ENCODE measurements around the gene TUFM. TPM values are rescaled to one million over a fixed set of nuclear protein-coding genes. Genes with fewer than 3 reads are reported as not detected.
"Not testable (repeated sequence)": the region's sequence is repeated elsewhere in the genome, so short reads cannot be mapped to it uniquely, and the experiment has no call there.

Gene TUFM
- total RNA-seq: 100 to 1,000 TPM in 1 of 4 donors, 10 to 100 TPM in 3; 63.1 to 106 (median 82.8) TPM

- H3K4me1 ChIP-seq: peaks cover 20 to 35% (median 29%) of the 10 kb centered on the region in 4 donors
- no peaks in the 10 kb centered on the region for H3K27me3 ChIP-seq
- H3K9me3 ChIP-seq: no peaks in the 10 kb centered on the region
- intact Hi-C loops (cut with DNase I): no loop called here
- peak within 1 kb of the TSS; percentile 76 to 97 (median 87) for H3K4me3 ChIP-seq
- peak; percentile 99 for DNase-seq (ENCODE audit: extremely low spot score)
- H3K27ac ChIP-seq (replicated peaks in 1 of 4): peak within 1 kb of the TSS; percentile 90 to 93 (median 92)
- peaks cover 26 to 41% (median 36%) of the 10 kb centered on the region in 4 donors for H3K36me3 ChIP-seq
- no CpG with 5 or more reads among the region's 73 CpGs for WGBS
- peak; percentile 89 to 95 for TF ChIP-seq POLR2AphosphoS5 (IDR thresholded peaks at IDR 0.05)
- TF ChIP-seq EP300 (IDR thresholded peaks at IDR 0.05): no peak
- peak; percentile 26 for TF ChIP-seq POLR2A (IDR thresholded peaks at IDR 0.05; ENCODE audit: low read depth)
- TF ChIP-seq CTCF (IDR thresholded peaks at IDR 0.05): peak; percentile 49 to 83 (median 64)
Measured at GRCh38 chr16:28846080-28846932, at the start of gene TUFM. Gene TUFM (minus strand): TSS chr16:28846348. CDS start chr16:28846269, 79 bp downstream.

DNA sequence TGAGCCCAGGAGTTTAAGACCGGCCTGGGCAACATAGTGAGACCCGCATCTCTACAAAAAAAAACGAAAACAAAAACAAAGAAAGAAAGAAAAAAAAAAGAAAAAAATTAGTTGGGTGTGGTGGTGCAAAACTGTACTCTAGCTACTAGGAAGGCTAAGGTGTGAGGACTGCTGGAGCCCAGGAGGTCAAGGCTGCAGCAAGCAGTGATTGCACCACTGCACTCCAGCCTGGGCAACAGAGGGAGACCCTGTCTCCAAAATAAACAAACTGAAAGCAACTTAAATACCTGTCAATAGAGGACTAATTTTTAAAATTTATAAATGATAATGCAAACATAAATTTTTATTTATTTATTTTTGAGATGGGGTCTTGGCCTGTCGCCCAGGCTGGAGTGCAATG lies 49.5 kb upstream of the TUFM start:
- no peaks in the 10 kb centered on the region for H3K36me3 ChIP-seq
- TF ChIP-seq POLR2AphosphoS5 (IDR thresholded peaks at IDR 0.05) (no peak), CTCF (IDR thresholded peaks at IDR 0.05) (no peak), POLR2A (IDR thresholded peaks at IDR 0.05; ENCODE audit: low read depth) (no peak), EP300 (IDR thresholded peaks at IDR 0.05) (no peak)
- no peaks in the 10 kb centered on the region for H3K9me3 ChIP-seq
- DNase-seq (ENCODE audit: extremely low spot score): no peak
- 85% methylated on average over 4 of the region's 4 CpGs for WGBS
- intact Hi-C loops (cut with DNase I): no loop called here
- no peak overlapping the region for H3K4me3 ChIP-seq
- no peaks in the 10 kb centered on the region for H3K27me3 ChIP-seq
- H3K4me1 ChIP-seq: no peaks in the 10 kb centered on the region
- no peak overlapping the region for H3K27ac ChIP-seq (replicated peaks in 1 of 4)

DNA sequence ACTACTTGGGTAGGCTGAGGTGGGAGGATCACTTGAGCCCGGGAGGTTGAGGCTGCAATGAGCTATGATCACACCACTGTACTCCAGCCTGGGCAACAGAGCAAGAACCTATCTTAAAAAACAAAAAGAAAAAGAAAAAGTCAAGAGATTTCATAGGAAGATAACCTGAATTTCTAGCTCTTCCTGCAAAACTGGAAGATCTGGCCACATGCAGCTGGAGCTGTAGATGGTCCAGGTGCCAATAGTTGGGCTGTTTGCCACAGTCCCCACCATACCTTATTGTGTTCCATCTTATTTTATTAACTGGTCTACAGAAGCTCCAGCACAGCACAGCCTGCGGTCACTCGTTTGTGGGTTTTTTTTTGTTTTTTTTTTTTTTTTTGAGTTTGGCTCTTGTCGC lies 47.1 kb upstream of the TUFM start:
- intact Hi-C loops (cut with DNase I): no loop called here
- H3K9me3 ChIP-seq: no peaks in the 10 kb centered on the region
- TF ChIP-seq POLR2AphosphoS5 (IDR thresholded peaks at IDR 0.05): no peak
- TF ChIP-seq CTCF (IDR thresholded peaks at IDR 0.05): no peak
- TF ChIP-seq POLR2A (IDR thresholded peaks at IDR 0.05; ENCODE audit: low read depth): no peak
- no peak for TF ChIP-seq EP300 (IDR thresholded peaks at IDR 0.05)
- no peaks in the 10 kb centered on the region for H3K36me3 ChIP-seq
- H3K4me1 ChIP-seq: no peaks in the 10 kb centered on the region
- WGBS: 84% methylated on average over 4 of the region's 4 CpGs
- H3K27ac ChIP-seq (replicated peaks in 1 of 4): no peak overlapping the region
- DNase-seq (ENCODE audit: extremely low spot score): no peak
- no peak overlapping the region for H3K4me3 ChIP-seq
- H3K27me3 ChIP-seq: no peaks in the 10 kb centered on the region

- Histone ChIP-seq H3K36me3 (no peaks in the 10 kb centered on the region), H3K9me3 (no peaks in the 10 kb centered on the region), H3K27ac (replicated peaks in 1 of 4) (no peak overlapping the region), H3K4me3 (no peak overlapping the region), H3K27me3 (no peaks in the 10 kb centered on the region), H3K4me1 (no peaks in the 10 kb centered on the region)
- no peak for DNase-seq (ENCODE audit: extremely low spot score)
- intact Hi-C loops (cut with DNase I): no loop called here
- TF ChIP-seq EP300 (IDR thresholded peaks at IDR 0.05) (no peak), POLR2AphosphoS5 (IDR thresholded peaks at IDR 0.05) (no peak), POLR2A (IDR thresholded peaks at IDR 0.05; ENCODE audit: low read depth) (no peak), CTCF (IDR thresholded peaks at IDR 0.05) (no peak)
- WGBS: 72% methylated on average over 14 of the region's 14 CpGs
Measured at GRCh38 chr16:28891964-28892890, 46.1 kb upstream of the TUFM start.

GRCh38 chr16:28890355-28890754 lies 44.2 kb upstream of the TUFM start:
- H3K27me3 ChIP-seq; H3K9me3 ChIP-seq; DNase-seq (ENCODE audit: extremely low spot score); intact Hi-C loops (cut with DNase I); H3K36me3 ChIP-seq; H3K4me1 ChIP-seq; H3K4me3 ChIP-seq; H3K27ac ChIP-seq (replicated peaks in 1 of 4): not testable (repeated sequence)
- 91% methylated on average over 5 of the region's 5 CpGs for WGBS

Data from esophagus muscularis mucosa (tissue), 4 donors.